ENCODE measurements around the gene OR5B21. TPM values are rescaled to one million over a fixed set of nuclear protein-coding genes. Genes with fewer than 3 reads are reported as not detected.

OR5B21 gene
- total RNA-seq, 1 donor from 2014 or later: not detected

- no peak for TF ChIP-seq CTCF (IDR thresholded peaks at IDR 0.05; ENCODE audit: borderline replicate concordance)
- intact Hi-C loops (cut with micrococcal nuclease): no loop called here
Observed at GRCh38 chr11:58466293-58466692, 41.6 kb downstream of the OR5B21 start.

GRCh38 chr11:58465690-58466089, 42.2 kb downstream of the OR5B21 start:
- H3K9me3 ChIP-seq (replicated peaks): peaks cover 26% of the 10 kb centered on the region
- no peak for TF ChIP-seq CTCF (IDR thresholded peaks at IDR 0.05; ENCODE audit: borderline replicate concordance)
- no peaks in the 10 kb centered on the region for H3K36me3 ChIP-seq
- H3K27me3 ChIP-seq (ENCODE audit: low read depth): no peaks in the 10 kb centered on the region
- intact Hi-C loops (cut with micrococcal nuclease): no loop called here
- no peak for DNase-seq
- H3K4me3 ChIP-seq: no peak overlapping the region
- no peaks in the 10 kb centered on the region for H3K4me1 ChIP-seq
- H3K27ac ChIP-seq (replicated peaks): no peak overlapping the region

More at GRCh38 chr11:58466293-58466692, 41.6 kb downstream of the OR5B21 start:
- Histone ChIP-seq H3K36me3 (no peaks in the 10 kb centered on the region), H3K27me3 (ENCODE audit: low read depth) (no peaks in the 10 kb centered on the region), H3K27ac (replicated peaks) (no peak overlapping the region), H3K9me3 (replicated peaks) (peaks cover 26% of the 10 kb centered on the region), H3K4me3 (no peak overlapping the region), H3K4me1 (no peaks in the 10 kb centered on the region)
- no peak for DNase-seq

Other genes with a start within 250 kb of the OR5B21 start
- not detected for gene OR10W1, start 239.8 kb downstream of the OR5B21 start, total RNA-seq
- not detected for gene OR5B17, start 149.0 kb downstream of the OR5B21 start, total RNA-seq
- gene OR5B3, start 101.2 kb downstream of the OR5B21 start, total RNA-seq: not detected
- gene OR5B2, start 80.0 kb downstream of the OR5B21 start, total RNA-seq: not detected
- not detected for gene OR5B12, start 65.9 kb downstream of the OR5B21 start, total RNA-seq
- gene LPXN, start 67.8 kb upstream of the OR5B21 start, total RNA-seq: 4.4 TPM
- 60.5 TPM for gene ZFP91, start 71.0 kb upstream of the OR5B21 start, total RNA-seq
- gene CNTF, start 114.6 kb upstream of the OR5B21 start, total RNA-seq: 0.93 TPM
- gene GLYAT, start 223.8 kb upstream of the OR5B21 start, total RNA-seq: not detected

Measured in left ventricle myocardium inferior (tissue), 1 donor.